Stimulated activated CD4-positive, alpha-beta T cell treated with anti-CD3 and anti-CD28 coated beads, Interleukin-2, amount 100 ng/mL, for 4 hours (primary cell): ENCODE results near the gene PKIG.

Source experiments
- DNase-seq: peaks from one replicate; pipeline ENCODE4 v3.0.0-alpha.2; 2020; ENCODE audit warnings: low read depth

Gene PKIG

DNA sequence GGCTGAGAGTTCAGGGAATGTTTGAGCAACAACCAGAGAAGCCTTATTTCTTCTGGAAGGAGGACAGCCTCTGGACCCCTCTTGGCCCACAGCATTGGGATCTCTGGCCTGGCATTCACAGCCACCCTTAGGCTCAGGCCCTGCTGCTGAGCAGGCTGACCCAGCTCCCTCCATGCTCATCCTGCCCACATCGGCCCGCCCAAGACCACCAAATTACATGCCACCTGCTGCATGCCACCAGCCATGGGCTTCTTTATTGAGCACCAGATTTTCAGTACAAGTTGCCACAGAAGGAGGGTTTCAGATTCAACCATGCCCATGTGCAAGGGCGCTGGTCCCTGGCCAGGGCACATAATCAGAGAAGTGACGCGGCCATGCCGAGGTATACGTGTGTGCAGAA, 36.9 kb downstream of the PKIG start:
- no peak for DNase-seq

DNA sequence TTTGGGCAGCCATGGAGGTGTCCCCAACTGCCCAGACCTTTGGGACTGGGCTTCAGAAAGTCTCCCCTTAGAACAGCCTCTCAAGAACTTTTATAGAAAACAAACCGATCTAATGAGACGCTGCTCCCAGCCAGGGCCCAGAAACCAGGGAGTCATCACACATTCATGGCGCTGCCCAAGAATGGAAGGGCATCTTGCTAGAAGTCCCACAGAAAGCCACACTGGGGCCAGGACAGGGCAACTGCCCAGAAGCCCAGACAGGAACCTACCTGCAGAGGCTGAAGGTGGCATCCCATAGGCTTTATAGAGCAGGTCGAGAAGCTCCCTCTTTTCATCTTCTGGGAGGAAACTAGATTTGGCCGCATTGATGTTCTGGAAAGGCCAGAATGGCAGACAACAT, 37.7 kb downstream of the PKIG start:
- DNase-seq, result no peak

DNA sequence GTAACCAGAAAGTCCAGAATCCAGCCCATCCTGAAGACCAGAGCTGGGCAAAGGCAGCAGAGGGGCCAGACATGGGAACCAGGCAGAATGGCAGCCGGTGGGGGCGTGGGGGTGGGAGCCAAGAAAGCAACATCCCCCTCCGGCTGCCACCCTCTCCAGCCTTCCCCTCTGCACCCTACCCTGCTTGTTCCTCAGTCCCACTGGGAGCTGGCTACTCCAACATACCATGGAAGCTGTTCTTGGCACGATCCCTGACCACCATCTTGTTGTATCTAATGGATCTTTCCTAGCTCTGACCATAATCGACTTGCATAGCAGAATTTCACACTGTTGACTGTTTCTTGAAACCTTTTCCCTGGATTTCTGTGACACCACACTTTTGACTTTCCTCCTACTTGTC, 38.9 kb downstream of the PKIG start:
- DNase-seq, result no peak

DNA sequence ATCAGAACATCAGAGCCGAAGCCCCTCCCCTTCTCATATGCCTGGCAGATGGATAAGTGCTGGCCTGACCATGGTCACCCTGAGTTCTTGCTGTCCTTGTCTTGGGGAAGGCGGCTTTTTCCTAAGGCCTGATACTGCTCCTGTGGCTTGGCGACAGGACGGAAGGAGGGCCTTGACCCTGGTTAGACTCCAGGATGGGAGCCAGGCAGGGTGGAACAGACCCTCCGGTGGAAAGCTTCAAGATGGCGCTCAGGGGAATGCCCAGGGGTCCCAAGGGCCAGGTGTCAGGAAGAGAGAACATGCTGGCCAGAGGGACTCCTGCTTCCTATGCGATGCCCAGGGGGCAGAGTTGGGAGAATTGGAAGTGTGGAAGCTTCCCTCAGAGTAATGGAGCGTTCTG, 39.6 kb downstream of the PKIG start:
- DNase-seq, result no peak

DNA sequence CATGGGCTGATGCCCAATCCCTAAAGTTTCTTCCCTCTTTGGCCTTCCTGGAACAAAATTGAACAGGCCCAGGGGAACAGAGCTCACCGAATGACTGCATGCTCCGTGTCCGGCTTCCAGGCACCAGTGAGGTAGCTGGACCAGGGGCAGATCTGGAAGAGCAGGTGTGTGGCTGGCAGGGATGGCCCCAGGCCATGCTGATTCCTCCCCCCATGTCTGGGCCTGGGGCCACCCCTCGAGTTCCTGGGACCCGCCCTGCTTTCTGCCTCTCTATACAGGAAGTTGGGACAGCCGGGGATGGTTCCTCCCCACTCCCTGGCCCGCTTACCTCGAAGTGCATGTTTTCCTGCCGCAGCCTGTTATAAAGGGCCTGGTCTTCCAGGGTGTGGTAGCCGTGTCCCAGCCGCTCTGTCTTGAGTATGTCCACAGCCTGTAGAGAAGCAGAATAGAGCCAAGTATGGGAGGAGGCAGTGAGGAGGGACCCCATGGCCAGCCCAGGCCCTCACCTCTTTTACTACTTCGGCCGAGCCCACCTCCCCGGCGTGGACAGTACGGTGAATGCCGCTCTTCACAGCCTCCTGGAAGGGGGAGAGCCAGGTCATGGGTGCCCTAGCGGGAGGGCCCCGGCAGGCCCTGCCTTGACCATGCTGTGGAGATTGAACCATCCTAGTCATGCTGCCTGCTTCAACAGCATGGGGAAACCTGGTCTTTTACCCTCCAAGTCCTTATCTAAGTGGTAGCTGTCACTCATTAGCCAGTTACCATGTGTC, 40.3 kb downstream of the PKIG start:
- no peak for DNase-seq

DNA sequence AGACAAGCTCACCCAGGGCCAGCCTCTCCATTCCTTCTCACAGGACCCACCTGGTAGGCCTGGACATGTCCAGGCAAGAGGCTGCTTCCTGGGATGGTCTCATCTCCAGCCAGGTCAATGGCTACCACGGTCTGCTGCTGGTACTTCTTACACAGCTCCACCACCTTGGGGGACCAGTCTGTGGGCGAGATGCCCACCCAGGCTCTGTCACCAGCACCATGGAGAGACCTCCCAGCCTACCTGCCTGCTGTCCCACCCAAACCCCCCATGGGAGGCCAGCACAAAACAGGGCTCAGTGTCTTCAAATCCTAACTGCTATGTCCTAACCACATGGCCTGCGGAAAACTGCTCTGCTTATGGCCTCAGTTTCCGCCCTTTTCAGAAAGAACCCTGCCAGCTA, 41.8 kb downstream of the PKIG start:
- DNase-seq, result no peak

DNA sequence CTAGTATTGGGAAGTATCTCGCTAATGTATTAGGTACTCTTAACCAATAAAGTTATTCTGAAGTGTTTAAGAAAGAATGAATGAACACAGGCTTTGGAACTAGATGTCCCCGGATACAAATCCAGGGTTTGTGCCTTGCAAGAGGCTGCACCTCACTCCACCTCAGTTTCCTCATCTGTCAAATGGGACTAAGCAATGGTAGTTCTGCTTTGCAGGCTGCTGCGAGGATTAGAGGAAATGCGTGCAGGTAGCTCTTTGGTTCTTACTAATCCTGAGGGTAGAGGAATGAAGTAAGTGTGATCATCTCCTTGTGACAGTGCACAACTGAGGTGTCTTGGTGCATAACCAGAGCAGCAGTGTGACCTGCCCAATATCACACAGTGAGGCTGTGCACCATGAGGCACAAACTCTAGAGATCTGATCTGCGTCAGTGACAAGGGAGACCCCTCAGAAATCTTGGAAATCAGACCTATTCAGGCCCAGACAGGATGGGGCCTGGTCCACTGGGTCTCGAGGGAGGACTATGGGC, 42.4 kb downstream of the PKIG start:
- DNase-seq, result no peak

DNA sequence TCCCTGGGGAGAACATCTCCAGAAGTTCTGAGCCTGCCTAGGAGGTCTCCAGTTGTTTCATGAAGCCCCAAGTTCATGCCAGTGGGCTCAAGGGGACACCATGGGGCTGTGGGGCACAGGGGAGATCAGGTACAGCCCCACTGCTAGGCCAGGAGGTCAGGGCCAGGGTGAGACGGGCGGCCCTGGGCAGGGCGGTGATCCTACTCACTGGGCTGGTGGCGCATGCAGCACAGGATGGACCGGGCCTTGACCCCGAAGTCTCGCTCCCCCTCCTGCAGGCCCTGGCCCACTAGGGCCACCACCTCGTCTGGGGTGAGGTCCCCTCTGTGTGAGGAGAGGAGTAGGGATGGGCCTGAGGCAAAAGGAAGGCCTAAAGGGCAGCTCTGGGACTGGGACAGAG, 43.0 kb downstream of the PKIG start:
- DNase-seq, result no peak

DNA sequence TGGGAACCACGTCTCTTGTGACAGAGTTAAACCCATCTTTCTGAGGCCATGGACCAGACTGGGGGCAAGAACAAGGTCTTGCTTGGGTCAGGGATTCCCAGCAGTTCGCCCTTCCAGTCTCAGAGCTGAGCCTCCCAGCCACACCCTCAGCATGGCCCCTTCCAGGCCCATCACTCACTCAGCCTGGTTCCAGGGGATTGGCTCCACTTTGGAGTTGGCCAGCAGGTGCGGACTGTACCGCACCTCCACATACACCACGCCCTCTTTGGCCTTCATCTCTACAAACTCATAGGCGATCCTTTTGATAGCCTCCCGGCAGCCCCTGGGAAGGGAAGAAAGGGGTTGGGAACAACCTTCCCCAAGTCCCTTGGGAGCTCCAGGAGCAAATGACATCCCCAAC, 43.9 kb downstream of the PKIG start:
- DNase-seq, result no peak

DNA sequence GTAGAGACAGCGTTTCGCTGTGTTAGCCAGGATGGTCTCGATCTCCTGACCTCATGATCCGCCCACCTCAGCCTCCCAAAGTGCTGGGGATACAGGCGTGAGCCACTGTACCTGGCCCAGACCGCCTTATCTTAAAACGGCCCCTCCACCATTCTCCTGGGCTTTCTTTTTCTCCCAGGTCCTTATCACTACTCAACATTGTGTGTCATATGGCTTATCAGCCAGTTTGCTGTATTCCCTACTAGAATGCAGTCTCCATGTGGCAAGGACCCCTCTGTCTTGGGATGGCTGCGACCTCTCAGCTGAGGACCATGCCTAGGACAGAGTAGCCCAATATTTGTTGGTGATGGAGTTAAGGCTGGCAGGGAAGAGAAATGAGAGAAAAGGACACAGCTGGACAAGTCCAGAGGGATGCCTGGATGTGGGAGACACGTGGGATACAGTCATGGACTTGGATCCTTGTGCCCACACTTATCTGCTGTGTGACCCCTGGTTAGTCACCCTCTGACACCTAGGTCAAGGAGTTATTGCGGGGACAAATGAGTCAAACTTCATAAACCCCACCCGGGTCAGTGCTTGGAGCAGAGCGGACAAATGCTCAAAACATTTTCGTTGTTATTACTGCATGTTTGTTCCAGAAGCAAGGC, 45.1 kb downstream of the PKIG start:
- no peak for DNase-seq

DNA sequence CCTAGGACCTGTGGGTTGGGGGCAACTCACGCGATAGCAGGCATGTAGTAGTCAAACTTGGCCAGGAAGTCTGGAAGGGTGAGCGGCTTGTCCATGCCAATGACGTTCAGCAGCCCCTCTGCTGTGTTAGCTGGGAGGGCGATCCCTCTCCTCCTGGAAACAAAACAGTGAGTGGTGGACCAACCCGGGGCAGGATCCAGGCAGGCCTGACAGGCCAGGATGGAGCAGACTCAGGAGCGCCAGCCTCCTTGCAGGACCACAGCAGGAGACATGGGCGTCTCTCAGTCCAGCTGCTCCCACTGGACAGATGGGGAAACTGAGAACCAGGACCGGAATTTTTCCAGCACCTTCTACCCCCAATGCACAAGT, 46.6 kb downstream of the PKIG start:
- no peak for DNase-seq

DNA sequence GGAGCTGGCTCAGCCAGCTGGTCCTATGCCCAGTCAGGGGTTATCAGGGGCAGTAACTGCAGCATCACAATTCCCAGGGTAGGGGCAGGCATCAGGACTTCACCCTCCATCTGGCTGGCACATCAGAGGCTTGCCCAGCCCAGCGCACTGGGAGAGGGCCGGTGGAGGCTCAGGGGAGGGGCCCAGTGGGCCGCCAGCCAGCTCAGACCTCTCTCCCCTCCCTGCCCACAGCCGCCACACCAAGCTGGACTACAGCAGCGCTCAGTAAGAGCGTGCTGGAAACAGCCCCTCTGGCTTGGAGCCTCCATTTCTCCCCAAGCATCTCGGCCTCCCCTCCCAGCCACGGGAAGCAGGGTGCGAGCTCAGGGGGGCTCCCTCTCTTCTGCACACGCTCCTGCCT, 47.2 kb downstream of the PKIG start:
- no peak for DNase-seq

DNA sequence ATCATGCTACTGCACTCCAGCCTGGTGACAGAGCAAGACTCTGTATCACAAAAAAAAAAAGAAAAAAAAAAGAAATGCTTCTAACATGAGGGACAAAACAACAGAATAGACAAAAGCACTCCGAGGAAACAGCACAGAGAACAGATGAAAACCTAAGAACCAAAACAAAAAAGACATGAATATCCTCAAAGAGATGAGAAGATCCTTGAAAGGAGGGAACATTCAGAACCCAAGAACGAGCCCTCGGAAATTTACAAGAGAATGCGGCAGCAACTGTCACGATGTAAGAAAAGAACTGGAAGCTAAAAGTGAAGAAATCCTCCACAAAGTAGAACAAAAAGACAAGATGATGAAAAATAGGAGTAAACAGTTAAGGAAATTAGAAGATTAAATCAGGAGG, 47.9 kb downstream of the PKIG start:
- DNase-seq, result no peak

DNA sequence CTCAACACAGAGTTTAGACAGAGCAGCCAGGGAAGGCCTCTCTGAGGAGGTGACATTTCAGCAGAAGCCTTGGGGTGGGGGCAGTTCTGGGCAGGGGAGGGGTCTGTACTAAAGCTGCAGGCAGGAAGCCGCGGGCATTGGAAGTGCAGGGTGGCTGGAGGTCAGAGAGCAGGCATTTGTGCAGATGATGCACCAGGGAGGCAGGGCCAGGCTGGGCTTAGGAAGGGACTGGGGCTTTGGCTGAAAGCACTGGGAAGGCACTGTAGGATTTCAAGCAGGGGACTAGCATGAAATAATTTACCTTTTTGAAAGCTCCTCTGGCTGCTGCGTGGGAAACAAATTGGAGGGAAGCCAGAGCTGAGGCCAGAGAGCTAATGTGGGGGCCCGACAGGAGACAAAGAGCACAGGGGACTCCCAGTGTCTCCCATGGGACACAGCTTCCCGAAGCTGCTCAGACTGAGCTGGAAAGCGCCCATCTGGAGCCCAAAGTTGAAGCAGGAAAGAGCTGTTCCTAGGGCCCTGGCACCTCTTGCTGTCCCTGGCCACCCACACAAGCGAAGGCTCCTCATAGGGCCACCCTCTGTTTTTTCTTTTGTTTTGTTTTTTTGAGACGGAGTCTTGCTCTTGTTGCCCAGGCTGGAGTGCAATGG, 49.8 kb downstream of the PKIG start:
- DNase-seq, result no peak

DNA sequence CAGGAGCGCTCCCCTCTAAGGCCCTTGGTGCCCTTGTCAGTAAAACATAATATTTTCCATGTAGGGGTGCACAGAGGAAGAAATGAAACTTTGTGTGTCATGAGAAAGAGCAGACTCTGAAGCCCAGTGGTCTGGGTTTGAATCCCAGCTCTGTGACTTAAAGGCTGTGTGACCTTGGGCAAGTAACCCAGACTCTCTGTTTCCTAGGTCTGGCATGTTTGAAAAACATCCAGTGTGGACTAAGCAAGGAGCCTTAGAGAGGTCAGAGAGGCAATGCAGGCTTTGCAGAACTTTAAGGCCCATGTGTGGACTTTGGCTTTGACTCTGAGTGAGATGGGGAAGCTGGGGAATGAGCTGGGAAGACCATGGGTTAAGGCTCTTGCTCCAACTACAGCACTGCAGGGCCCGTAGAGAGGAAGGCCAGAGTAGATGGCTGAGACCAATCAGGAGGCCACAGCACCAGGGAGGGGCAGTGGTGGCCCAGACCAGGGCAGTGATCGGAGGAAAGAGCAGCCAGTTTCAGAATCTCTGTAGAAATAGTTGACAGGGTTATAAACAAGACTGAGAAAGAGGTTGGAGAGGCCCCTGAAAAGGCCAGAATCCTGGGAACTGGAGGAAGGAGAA, 50.9 kb downstream of the PKIG start:
- no peak for DNase-seq

DNA sequence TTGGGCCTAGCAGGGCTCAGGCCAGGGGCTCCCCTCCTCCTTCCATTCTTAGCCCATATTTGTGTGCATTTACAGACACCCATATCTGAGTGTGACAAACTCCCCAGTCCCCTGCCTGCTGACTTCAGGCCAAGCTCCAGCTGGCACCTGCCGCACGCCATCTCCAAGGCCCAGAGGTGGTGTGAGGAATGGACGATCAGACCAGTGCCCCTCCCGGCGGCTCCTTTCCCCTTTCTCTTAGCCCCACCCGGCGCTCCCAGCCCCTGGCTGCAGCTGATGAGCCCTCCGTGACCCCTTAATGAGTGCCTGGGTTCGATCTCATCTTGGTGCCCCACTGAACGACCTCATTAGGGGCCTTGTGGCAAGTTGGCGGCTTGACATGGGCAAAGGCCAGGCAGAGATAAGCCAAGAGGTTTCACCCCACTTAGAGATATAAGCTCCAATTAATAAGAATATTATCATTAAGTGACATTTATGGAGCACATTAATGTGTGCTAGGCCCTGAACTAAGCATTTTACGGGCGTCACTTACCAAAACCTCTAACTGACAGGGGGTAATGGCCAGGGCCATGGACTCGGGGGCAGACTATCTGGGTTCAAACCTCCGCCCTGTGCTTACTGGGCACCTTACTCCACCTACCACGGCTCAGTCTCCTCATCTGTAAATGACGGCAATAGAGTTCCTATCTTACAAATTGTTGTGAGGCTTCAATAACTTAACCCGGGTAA, 51.7 kb downstream of the PKIG start:
- DNase-seq, result no peak

DNA sequence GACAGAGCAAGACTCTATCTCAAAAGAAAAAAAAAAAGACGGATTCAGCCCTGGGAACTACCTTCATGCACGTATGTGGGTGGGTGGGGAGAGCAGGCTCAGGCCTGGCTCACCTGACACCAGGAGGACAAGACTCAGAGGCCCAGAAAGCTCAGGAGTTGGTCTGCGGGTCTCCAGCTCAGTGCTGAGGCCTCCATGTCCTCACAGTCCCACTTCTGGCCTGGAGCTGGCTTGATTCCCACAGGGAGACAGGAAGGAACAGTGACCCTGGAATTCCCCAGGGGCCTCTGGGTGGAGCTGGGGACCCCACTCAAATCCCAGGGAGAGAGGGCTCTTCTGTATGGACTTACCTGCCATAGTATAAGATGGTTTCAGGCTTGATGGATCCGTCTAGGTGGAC, 53.5 kb downstream of the PKIG start:
- no peak for DNase-seq

DNA sequence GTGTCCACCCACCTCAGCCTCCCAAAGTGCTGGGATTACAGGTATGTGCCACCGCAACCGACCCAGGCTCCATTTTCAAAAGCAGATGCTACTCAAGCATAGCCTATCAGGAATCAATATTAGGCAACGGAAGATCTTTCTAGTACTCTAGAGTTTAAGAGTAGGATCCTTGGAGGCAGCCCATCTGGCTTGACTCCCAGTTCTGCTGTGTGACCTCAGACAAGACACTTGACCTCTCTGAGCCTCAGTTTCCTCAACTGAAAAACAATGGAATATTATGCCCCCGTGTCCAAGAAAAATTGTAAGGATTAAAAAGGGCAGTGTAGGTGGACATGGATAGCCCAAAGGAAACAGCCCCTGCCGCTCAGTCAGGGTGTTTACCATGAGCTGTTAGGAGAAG, 54.7 kb downstream of the PKIG start:
- DNase-seq, result no peak

DNA sequence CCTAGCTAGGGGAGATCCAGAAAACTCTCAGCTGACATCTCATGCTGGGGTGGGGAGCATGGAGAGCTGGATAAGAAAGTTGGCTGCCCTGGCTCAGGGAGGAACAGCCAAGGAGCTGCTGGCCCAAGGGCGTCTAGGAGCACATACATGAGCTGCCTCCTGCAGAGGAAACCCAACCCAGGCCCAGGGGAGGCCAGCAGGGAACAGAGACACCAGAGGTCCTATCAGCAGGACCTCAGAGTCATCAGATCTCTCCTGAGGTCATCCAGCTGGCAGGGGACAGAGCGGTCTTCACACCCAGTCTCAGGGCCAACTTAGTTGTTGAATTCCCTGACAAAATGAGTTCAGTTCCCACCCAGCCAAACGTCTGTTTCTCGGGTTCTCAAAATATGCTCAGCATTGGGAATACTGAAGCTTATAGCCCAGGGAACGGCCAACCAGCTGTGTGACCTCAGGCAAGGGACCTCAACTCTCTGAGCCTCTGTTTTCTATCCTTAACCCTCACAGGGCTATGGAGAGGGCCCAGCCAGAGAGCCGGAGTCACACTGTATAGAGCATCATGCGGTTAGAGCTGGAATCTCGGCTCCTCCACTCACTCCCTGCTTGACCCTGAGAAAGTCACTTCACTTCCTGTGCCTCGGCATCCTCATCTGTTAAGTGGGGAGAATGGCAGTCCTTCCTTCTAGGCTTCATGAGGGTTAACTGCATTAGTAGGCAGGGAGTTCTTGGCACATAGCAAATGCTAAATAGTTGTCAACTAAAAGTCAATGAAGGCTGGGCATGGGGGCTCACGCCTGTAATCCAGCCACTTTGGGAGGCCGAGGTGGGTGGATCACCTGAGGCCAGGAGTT, 55.4 kb downstream of the PKIG start:
- DNase-seq, result no peak

DNA sequence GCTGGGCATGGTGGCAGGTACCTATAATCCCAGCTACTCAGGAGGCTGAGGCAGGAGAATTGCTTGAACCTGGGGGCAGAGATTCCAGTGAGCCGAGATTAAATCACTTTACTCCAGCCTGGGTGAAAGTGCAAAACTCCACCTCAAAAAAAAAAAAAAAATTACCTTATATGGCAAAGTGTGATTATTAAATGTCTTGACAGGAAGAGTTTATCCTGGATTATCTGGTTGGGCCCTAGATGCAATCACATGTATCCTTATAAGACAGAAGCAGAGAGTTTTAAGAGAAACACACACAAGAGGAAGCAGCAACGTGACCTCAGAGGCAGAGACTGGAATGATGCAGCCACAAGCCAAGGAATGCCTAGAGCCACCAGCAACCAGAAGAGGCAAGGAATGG, 58.1 kb downstream of the PKIG start:
- DNase-seq, result no peak

DNA sequence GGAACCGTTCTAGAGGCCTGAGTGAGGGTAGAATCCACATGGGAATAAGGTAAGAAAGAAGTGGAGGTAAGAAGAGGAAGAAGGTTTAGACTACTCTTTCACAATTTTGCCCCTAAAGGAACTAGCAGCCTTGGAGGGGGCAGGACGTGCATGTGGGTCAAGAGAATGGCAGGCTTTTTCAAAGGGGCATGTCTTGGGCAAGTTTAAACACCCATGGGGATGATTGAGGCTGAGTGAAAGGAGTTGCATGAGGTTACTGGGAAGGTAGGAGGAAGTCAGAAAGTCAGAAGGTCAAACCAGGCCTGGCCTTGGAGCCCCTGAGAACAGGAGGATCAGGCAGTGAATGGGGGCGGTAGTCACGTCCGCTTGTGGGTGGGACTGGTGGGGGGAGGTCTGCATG, 58.9 kb downstream of the PKIG start:
- DNase-seq, result no peak
